Osteoblast (primary cell): ENCODE measurements around the gene SPAG16. TPM values are rescaled to one million over a fixed set of nuclear protein-coding genes. Genes with fewer than 3 reads are reported as not detected.

Source experiments
- DNase-seq: peaks from one replicate; pipeline ENCODE4 v3.0.0; 2011; ENCODE audit warnings: low spot score, mixed read lengths; ENCODE audit not compliant: insufficient read length; ENCODE audit errors: missing footprints
- H2AFZ ChIP-seq: 2 replicates; pipeline ENCODE4 v1.6.0; 2011; ENCODE audit warnings: mild to moderate bottlenecking, low read length
- H3K27ac ChIP-seq: 2 replicates; pipeline ENCODE4 v1.5.1; 2011; ENCODE audit warnings: mild to moderate bottlenecking, low read depth, low read length, moderate library complexity
- H3K27me3 ChIP-seq: 2 replicates; pipeline ENCODE4 v1.6.0; 2012; ENCODE audit warnings: mild to moderate bottlenecking, control low read depth, inconsistent platforms, low read length, moderate library complexity; ENCODE audit not compliant: insufficient read depth
- H3K36me3 ChIP-seq: 2 replicates; pipeline ENCODE4 v1.5.1; 2011; ENCODE audit warnings: mild to moderate bottlenecking, low read length, control low read depth, moderate library complexity; ENCODE audit not compliant: insufficient read depth
- H3K4me1 ChIP-seq: 2 replicates; pipeline ENCODE4 v1.5.1; 2011; ENCODE audit warnings: mild to moderate bottlenecking, low read length, control low read depth, moderate library complexity; ENCODE audit not compliant: insufficient read depth
- H3K4me2 ChIP-seq: 2 replicates; pipeline ENCODE4 v1.6.0; 2011; ENCODE audit warnings: mild to moderate bottlenecking, low read length; ENCODE audit not compliant: insufficient read depth
- H3K4me3 ChIP-seq: fragments of 200-600 bp; sonication (generic); 3 replicates; pipeline ENCODE4 v1.5.1; 2012; ENCODE audit warnings: mild to moderate bottlenecking, low read length, inconsistent platforms; ENCODE audit not compliant: insufficient read depth
- H3K79me2 ChIP-seq: 2 replicates; pipeline ENCODE4 v1.6.0; 2012; ENCODE audit warnings: mild to moderate bottlenecking, low read length, control low read depth, inconsistent platforms; ENCODE audit not compliant: insufficient read depth
- H3K9me3 ChIP-seq: 2 replicates; pipeline ENCODE4 v1.5.1; 2011; ENCODE audit warnings: low read depth, low read length, control low read depth
- H4K20me1 ChIP-seq: 2 replicates; pipeline ENCODE4 v1.6.0; 2012; ENCODE audit warnings: mild to moderate bottlenecking, low read length, control low read depth; ENCODE audit not compliant: insufficient read depth
- CTCF ChIP-seq: IDR thresholded peaks from 2 replicates; pipeline ENCODE4 v1.5.1; 2011; ENCODE audit warnings: mild to moderate bottlenecking, low read depth, low read length, moderate library complexity; ENCODE audit errors: extremely low read depth
- total RNA-seq: library from RNA; depleted of rRNA; stranded (reverse); fragments of >200 nt; gene quantifications from 2 replicates; pipeline ENCODE4 v1.2.3, GENCODE V29; 2012

The SPAG16 gene
- total RNA-seq, 1 donor, result 47.8 TPM

- DNase-seq, result no peak
- Histone ChIP-seq H4K20me1 (no peaks in the 10 kb centered on the region), H3K27me3 (no peaks in the 10 kb centered on the region), H3K36me3 (no peaks in the 10 kb centered on the region), H3K79me2 (no peaks in the 10 kb centered on the region), H3K4me2 (no peak overlapping the region), H3K4me3 (no peak overlapping the region), H3K4me1 (no peaks in the 10 kb centered on the region), H2AFZ (no peak overlapping the region), H3K27ac (no peak overlapping the region), H3K9me3 (peaks cover 7% of the 10 kb centered on the region)
- TF ChIP-seq CTCF, result no peak
These were observed 1009.3 kb downstream of the SPAG16 start for GRCh38 chr2:214293593-214293992.

- H3K4me2 ChIP-seq, result no peak overlapping the region
- no peak for TF ChIP-seq CTCF
These were observed 1010.2 kb downstream of the SPAG16 start for GRCh38 chr2:214294426-214294825.

GRCh38 chr2:214297423-214297822, 1013.2 kb downstream of the SPAG16 start:
- H3K79me2 ChIP-seq, result no peaks in the 10 kb centered on the region
- no peak overlapping the region for H3K4me3 ChIP-seq
- no peaks in the 10 kb centered on the region for H3K4me1 ChIP-seq
- H4K20me1 ChIP-seq, result no peaks in the 10 kb centered on the region
- no peaks in the 10 kb centered on the region for H3K36me3 ChIP-seq
- H2AFZ ChIP-seq, result no peak overlapping the region
- TF ChIP-seq CTCF, result no peak
- H3K27me3 ChIP-seq, result no peaks in the 10 kb centered on the region
- no peak overlapping the region for H3K27ac ChIP-seq
- no peak for DNase-seq
- no peak overlapping the region for H3K4me2 ChIP-seq
- H3K9me3 ChIP-seq, result peaks cover 7% of the 10 kb centered on the region

More at GRCh38 chr2:214294426-214294825, 1010.2 kb downstream of the SPAG16 start:
- H2AFZ ChIP-seq, result no peak overlapping the region
- H3K36me3 ChIP-seq, result no peaks in the 10 kb centered on the region
- no peaks in the 10 kb centered on the region for H3K79me2 ChIP-seq
- peak; percentile 6 for DNase-seq
- H3K27me3 ChIP-seq, result no peaks in the 10 kb centered on the region
- H4K20me1 ChIP-seq, result no peaks in the 10 kb centered on the region
- H3K9me3 ChIP-seq, result peaks cover 7% of the 10 kb centered on the region
- H3K4me3 ChIP-seq, result no peak overlapping the region
- no peak overlapping the region for H3K27ac ChIP-seq
- no peaks in the 10 kb centered on the region for H3K4me1 ChIP-seq

GRCh38 chr2:214310319-214310718, 1026.1 kb downstream of the SPAG16 start:
- no peak overlapping the region for H3K4me2 ChIP-seq
- no peak for TF ChIP-seq CTCF
- H3K79me2 ChIP-seq, result no peaks in the 10 kb centered on the region
- no peaks in the 10 kb centered on the region for H3K9me3 ChIP-seq
- H3K4me1 ChIP-seq, result peaks cover 3% of the 10 kb centered on the region
- DNase-seq, result no peak
- no peaks in the 10 kb centered on the region for H3K36me3 ChIP-seq
- H3K27me3 ChIP-seq, result no peaks in the 10 kb centered on the region
- no peak overlapping the region for H3K27ac ChIP-seq
- H2AFZ ChIP-seq, result no peak overlapping the region
- no peak overlapping the region for H3K4me3 ChIP-seq
- H4K20me1 ChIP-seq, result no peaks in the 10 kb centered on the region
